Psoas muscle (tissue), 8 donors: ENCODE data around the gene FNIP1. TPM values are rescaled to one million over a fixed set of nuclear protein-coding genes. Genes with fewer than 3 reads are reported as not detected.
"Not testable (repeated sequence)": the region's sequence is repeated elsewhere in the genome, so short reads cannot be mapped to it uniquely, and the experiment has no call there.

ENCODE experiments used
- ATAC-seq, 4 donors: fragments of 200-7000 bp; cut with Tn5 transposase; one replicate each; pipeline ENCODE4 v1.9.1; 2020; ENCODE audit warnings: moderate library complexity in 3 of 4, mild to moderate bottlenecking in 2 of 4
- DNase-seq, 2 donors: peaks; one replicate each; pipeline ENCODE4 v3.0.0-alpha.2; 2020
- H3K27ac ChIP-seq: fragments of 200-600 bp; one replicate; pipeline ENCODE4 v1.8.0; 2022
- H3K27me3 ChIP-seq, 3 donors: fragments of 200-600 bp in 1 of 3; one replicate each; pipeline versions ENCODE4 v1.6.1 to v1.8.0; 2013 to 2022; ENCODE audit warnings: low read length in 2 of 3, mild to moderate bottlenecking in 2 of 3, moderate library complexity in 1 of 3; ENCODE audit not compliant: insufficient read depth in 3 of 3
- H3K36me3 ChIP-seq, 2 donors: fragments of 200-600 bp in 1 of 2; one replicate each; pipeline versions ENCODE4 v1.6.1 to v1.8.0; 2013 to 2022; ENCODE audit warnings: low read depth in 1 of 2, mild to moderate bottlenecking in 1 of 2, moderate library complexity in 1 of 2; ENCODE audit not compliant: insufficient read depth in 1 of 2
- H3K4me1 ChIP-seq: fragments of 200-600 bp; one replicate; pipeline ENCODE4 v1.8.0; 2022
- H3K4me3 ChIP-seq: fragments of 200-600 bp; one replicate; pipeline ENCODE4 v1.8.0; 2022; ENCODE audit warnings: mild to moderate bottlenecking
- H3K9me3 ChIP-seq: fragments of 200-600 bp; one replicate; pipeline ENCODE4 v1.8.0; 2022
- CTCF ChIP-seq: fragments of 200-600 bp; IDR thresholded peaks from one replicate; pipeline ENCODE4 v1.8.0; 2022; ENCODE audit warnings: antibody characterized with exemption
- WGBS, 3 donors: extraction: QIAGEN DNeasy Blood & Tissue Kit; methylation state at CpG; one replicate each; pipeline versions ENCODE4 v1.1.6 to v1.1.7; 2013; 5-methylcytosine and 5-hydroxymethylcytosine counted together
- intact Hi-C, 2 donors: fragments of 100-400 bp; cut with DNase I; formaldehyde crosslinking; loops; one replicate each; pipeline versions ENCODE4 v1.11.0 to v1.14.2; 2022
- polyA plus RNA-seq, 3 donors: library from polyadenylated mRNA; stranded (reverse); fragments of 200-250 nt; gene quantifications; one replicate each; pipeline ENCODE4 v1.2.3, GENCODE V29; 2013
- total RNA-seq, 4 donors: library from RNA; stranded (reverse); fragmentation: NEBNext Ultra II Directional in 2 of 4; extraction: Animal tissue kit (Norgen Biotek cat#: 25700) in 2 of 4; gene quantifications; one replicate each; pipeline versions ENCODE4 v1.2.1 to v1.2.4, GENCODE V29; 2021 to 2023
- donor health status: healthy with polysubstance abuse.
- donor health status: DM: no; HTN: no; CAD: no; lungs with moderate emphysema.
- donor health status: Bipolar disorder and iron deficiency.
- donor health status: healthy.
- donor health status: DM: yes; HTN: yes; CAD: no.
- donor health status: DM: no; HTN: no; CAD: no.
- donor health status: DM: no; HTN: no; CAD: no.
- donor health status: DM: yes; HTN: yes; CAD: no.

FNIP1 gene
- total and polyA plus RNA-seq, 7 donors, result 6.4 to 45.2 (median 25.0) TPM

GRCh38 chr5:131745155-131745554 is 51.7 kb downstream of the FNIP1 start:
- WGBS, 3 donors, result 95 to 96% (median 96%) methylated on average over 3 of the region's 3 CpGs
- Histone ChIP-seq H3K27ac (no peak overlapping the region), H3K36me3 (peaks cover 0 to 41% of the 10 kb centered on the region in 2 donors), H3K4me3 (no peak overlapping the region), H3K27me3 (no peaks in the 10 kb centered on the region), H3K4me1 (peaks cover 13% of the 10 kb centered on the region), H3K9me3 (no peaks in the 10 kb centered on the region)
- TF ChIP-seq CTCF, result no peak
- intact Hi-C loops, result no loop called here
- DNase-seq (no peak), ATAC-seq (no peak)

- intact Hi-C loops, result no loop called here
- H3K36me3 ChIP-seq, result peaks cover 0 to 55% of the 10 kb centered on the region in 2 donors
- TF ChIP-seq CTCF, result no peak
Observed at GRCh38 chr5:131740477-131740876, 56.3 kb downstream of the FNIP1 start.

GRCh38 chr5:131735393-131735792 is 61.4 kb downstream of the FNIP1 start:
- Histone ChIP-seq H3K36me3 (peaks cover 0 to 26% of the 10 kb centered on the region in 2 donors), H3K27ac (no peak overlapping the region), H3K4me3 (no peak overlapping the region), H3K9me3 (no peaks in the 10 kb centered on the region), H3K27me3 (no peaks in the 10 kb centered on the region), H3K4me1 (no peaks in the 10 kb centered on the region)
- intact Hi-C loops, result no loop called here
- DNase-seq (no peak), ATAC-seq (no peak)
- TF ChIP-seq CTCF, result no peak
- WGBS, 3 donors, result 96 to 99% (median 97%) methylated on average over 8 of the region's 8 CpGs

More at GRCh38 chr5:131740477-131740876, 56.3 kb downstream of the FNIP1 start:
- ATAC-seq (no peak), DNase-seq (no peak)
- H3K27me3 ChIP-seq, result no peaks in the 10 kb centered on the region
- H3K9me3 ChIP-seq, result no peaks in the 10 kb centered on the region
- H3K4me1 ChIP-seq, result no peaks in the 10 kb centered on the region
- H3K4me3 ChIP-seq, result no peak overlapping the region
- 93 to 97% (median 95%) methylated on average over 3 of the region's 3 CpGs for WGBS, 3 donors
- H3K27ac ChIP-seq, result no peak overlapping the region

GRCh38 chr5:131734939-131735338 is 61.9 kb downstream of the FNIP1 start:
- H3K36me3 ChIP-seq, result peaks cover 0 to 26% of the 10 kb centered on the region in 2 donors
- ATAC-seq, DNase-seq, H3K27me3 ChIP-seq, H3K9me3 ChIP-seq, intact Hi-C loops, H3K4me1 ChIP-seq, H3K27ac ChIP-seq, H3K4me3 ChIP-seq: not testable (repeated sequence)
- 95 to 98% (median 97%) methylated on average over 4 to 5 of the region's 6 CpGs for WGBS, 3 donors

GRCh38 chr5:131729292-131729691 is 67.5 kb downstream of the FNIP1 start:
- H3K9me3 ChIP-seq, H3K27me3 ChIP-seq, ATAC-seq, H3K4me1 ChIP-seq, intact Hi-C loops, H3K27ac ChIP-seq, DNase-seq, H3K4me3 ChIP-seq: not testable (repeated sequence)
- peaks cover 3 to 43% of the 10 kb centered on the region in 2 donors for H3K36me3 ChIP-seq
- WGBS, 3 donors, result 99% methylated on average over 4 of the region's 4 CpGs

- intact Hi-C loops, result not testable (repeated sequence)
Observed at GRCh38 chr5:131724089-131724488, 72.7 kb downstream of the FNIP1 start.

More at GRCh38 chr5:131724089-131724488, 72.7 kb downstream of the FNIP1 start:
- ATAC-seq, DNase-seq, H3K27me3 ChIP-seq, H3K27ac ChIP-seq, H3K4me1 ChIP-seq, H3K4me3 ChIP-seq: not testable (repeated sequence)
- Histone ChIP-seq H3K36me3 (peaks cover 3 to 20% of the 10 kb centered on the region in 2 donors), H3K9me3 (peaks cover 11% of the 10 kb centered on the region)
